Endothelial cell of umbilical vein (primary cell): ENCODE results near the gene EBF4. TPM values are rescaled to one million over a fixed set of nuclear protein-coding genes. Genes with fewer than 3 reads are reported as not detected.

Source experiments
- BruUV-seq: library from RNA; stranded (reverse); fragments of 400-500 nt; replicated peaks from 2 replicates; lab custom pipeline; 2021; lab: Mats Ljungman, UMichigan
- CTCF ChIA-PET: fragments of 300-600, 350-600 bp; sonication (Branson Sonifier 250); formaldehyde crosslinking; loops from one replicate; lab custom pipeline; 2021; ENCODE audit warnings: antibody characterized with exemption, inconsistent platforms; lab: Charles Lee
- POLR2A ChIA-PET: fragments of 300-600, 350-600 bp; sonication (Branson Sonifier 250); formaldehyde crosslinking; loops from one replicate; lab custom pipeline; 2021; ENCODE audit warnings: antibody characterized with exemption, inconsistent platforms; lab: Charles Lee
- DNase-seq: peaks from one replicate; pipeline ENCODE4 v3.0.0-alpha.2; 2011; ENCODE audit warnings: low read depth, low spot score
- FAIRE-seq: peaks from 2 replicates; lab custom pipeline; 2011; peaks lifted over from hg19 to GRCh38; lab: Jason Lieb, UNC
- H2AFZ ChIP-seq: 2 replicates; pipeline ENCODE4 v1.6.0; 2012; ENCODE audit warnings: low read depth, low read length, control low read depth, inconsistent platforms
- H3K27ac ChIP-seq: 2 replicates; pipeline ENCODE4 v1.5.1; 2011; ENCODE audit warnings: low read depth, mild to moderate bottlenecking, control low read depth, low read length, moderate library complexity; ENCODE audit not compliant: insufficient read depth
- H3K27me3 ChIP-seq, 2 experiments: 2 replicates each; pipeline versions ENCODE4 v1.6.0 to v1.6.1; 2011; ENCODE audit warnings: low read length in 2 of 2, mixed read lengths in 1 of 2; ENCODE audit not compliant: control insufficient read depth in 2 of 2, insufficient read depth in 2 of 2
- H3K36me3 ChIP-seq, 2 experiments: 2 replicates in 1 of 2; 3 replicates in 1 of 2; pipeline ENCODE4 v1.5.1; 2011; ENCODE audit warnings: low read length in 2 of 2, mild to moderate bottlenecking in 1 of 2, moderate library complexity in 1 of 2; ENCODE audit not compliant: control insufficient read depth in 2 of 2, insufficient read depth in 2 of 2; ENCODE audit errors: extremely low read depth in 1 of 2
- H3K4me1 ChIP-seq: 3 replicates; pipeline ENCODE4 v1.5.1; 2011; ENCODE audit warnings: mild to moderate bottlenecking, low read length; ENCODE audit not compliant: control insufficient read depth, insufficient read depth; ENCODE audit errors: extremely low read depth
- H3K4me2 ChIP-seq: 2 replicates; pipeline ENCODE4 v1.6.1; 2011; ENCODE audit warnings: low read length, control low read depth, mixed read lengths; ENCODE audit not compliant: insufficient read depth
- H3K4me3 ChIP-seq, 3 experiments: fragments of 200-600 bp in 1 of 3; sonication (generic), shearing (Covaris generic) in 1 of 3; replicated peaks in 1 of 3; 2 replicates each; pipeline ENCODE4 v1.5.1; 2011 to 2016; ENCODE audit warnings: control low read depth in 3 of 3, low read length in 3 of 3, mild to moderate bottlenecking in 2 of 3, inconsistent platforms in 1 of 3, low read depth in 1 of 3, moderate library complexity in 1 of 3; ENCODE audit not compliant: insufficient read depth in 1 of 3
- H3K79me2 ChIP-seq: 2 replicates; pipeline ENCODE4 v1.6.0; 2012; ENCODE audit warnings: low read length, inconsistent platforms; ENCODE audit not compliant: control insufficient read depth, insufficient read depth
- H3K9ac ChIP-seq: replicated peaks from 2 replicates; pipeline ENCODE3; 2011; ENCODE audit warnings: low read length, control low read depth; ENCODE audit not compliant: insufficient read depth; ENCODE audit errors: extremely low read depth
- H3K9me1 ChIP-seq: replicated peaks from 3 replicates; pipeline ENCODE4 v1.6.0; 2011; ENCODE audit warnings: mild to moderate bottlenecking, low read length; ENCODE audit not compliant: control insufficient read depth, insufficient read depth; ENCODE audit errors: extremely low read depth
- H3K9me3 ChIP-seq: replicated peaks from 2 replicates; pipeline ENCODE4 v1.5.1; 2012; ENCODE audit warnings: low read length, inconsistent platforms; ENCODE audit not compliant: control insufficient read depth, insufficient read depth
- H4K20me1 ChIP-seq: replicated peaks from 2 replicates; pipeline ENCODE3; 2011; ENCODE audit warnings: mild to moderate bottlenecking, low read length; ENCODE audit not compliant: control insufficient read depth, insufficient read depth; ENCODE audit errors: extremely low read depth
- EZH2 ChIP-seq: IDR thresholded peaks from 2 replicates; pipeline ENCODE4 v1.6.1; 2012; ENCODE audit warnings: borderline replicate concordance, low read depth, mild to moderate bottlenecking, moderate library complexity, low read length, inconsistent platforms; ENCODE audit not compliant: severe bottlenecking
- FOS ChIP-seq: IDR thresholded peaks from 2 replicates; pipeline ENCODE4 v1.6.1; 2011; ENCODE audit warnings: mild to moderate bottlenecking, low read length, moderate library complexity, borderline replicate concordance; ENCODE audit not compliant: insufficient read depth
- GATA2 ChIP-seq: IDR thresholded peaks from 2 replicates; pipeline ENCODE4 v1.7.0; 2011; ENCODE audit warnings: low read depth, mild to moderate bottlenecking, moderate library complexity, mixed read lengths, low read length; ENCODE audit not compliant: insufficient read length, insufficient read depth
- JUN ChIP-seq: IDR thresholded peaks from 2 replicates; pipeline ENCODE4 v1.6.1; 2011; ENCODE audit warnings: borderline replicate concordance, low read depth; ENCODE audit not compliant: insufficient read length, insufficient read depth
- MYC ChIP-seq: IDR thresholded peaks from one replicate; pipeline ENCODE4 v1.6.1; 2011; ENCODE audit warnings: mild to moderate bottlenecking, low read depth, low read length
- POLR2A ChIP-seq: IDR thresholded peaks from 2 replicates; pipeline ENCODE4 v1.6.1; 2012; ENCODE audit warnings: low read depth, mild to moderate bottlenecking, control low read depth, low read length
- POLR2AphosphoS5 ChIP-seq: IDR thresholded peaks from 2 replicates; pipeline ENCODE4 v1.6.1; 2012; ENCODE audit warnings: low read depth, mild to moderate bottlenecking, control low read depth, low read length, moderate library complexity; ENCODE audit not compliant: insufficient read depth
- dilution Hi-C: fragments of 300-500 bp; cut with MboI; formaldehyde crosslinking; loops from one replicate; pipeline ENCODE4 v1.15.0; 2019; ENCODE audit warnings: low sequenced_read_pairs; ENCODE audit not compliant: extremely low pct_ligation_motif_present
- intact Hi-C: fragments of 100-400 bp; cut with micrococcal nuclease; formaldehyde crosslinking; loops from one replicate; pipeline ENCODE4 v1.10.0; 2022
- polyA plus RNA-seq, 4 experiments: library from polyadenylated mRNA; depleted of rRNA in 3 of 4; stranded (reverse) in 3 of 4; unstranded in 1 of 4; fragments of >200 nt; gene quantifications; 2 replicates each; pipeline versions ENCODE4 v1.2.1 to v1.2.3, GENCODE V29; 2011 to 2012; ENCODE audit warnings: missing spikeins in 1 of 4
- total RNA-seq: library from RNA; stranded (reverse); gene quantifications from 2 replicates; pipeline ENCODE4 v1.2.3, GENCODE V29; 2021
- TF ChIP-seq, protein P1 (sequence below): IDR thresholded peaks from 2 replicates; pipeline ENCODE4 v1.6.1; 2011; ENCODE audit not compliant: insufficient read depth, insufficient read length
- TF ChIP-seq, protein P2 (sequence below), 2 donors: IDR thresholded peaks; 1 replicate in 1 of 2; 2 replicates in 1 of 2; pipeline ENCODE4 v1.5.1; 2011; ENCODE audit warnings: low read length in 2 of 2, mild to moderate bottlenecking in 2 of 2, moderate library complexity in 2 of 2, control low read depth in 1 of 2, inconsistent platforms in 1 of 2, low read depth in 1 of 2; ENCODE audit not compliant: insufficient read depth in 1 of 2; ENCODE audit errors: extremely low read depth in 1 of 2

Gene EBF4
- total and polyA plus RNA-seq, 2 donors (not counting 3 experiments of a cell fraction or from before 2014, with no cell fraction given), result 2.7 to 3.4 TPM

DNA sequence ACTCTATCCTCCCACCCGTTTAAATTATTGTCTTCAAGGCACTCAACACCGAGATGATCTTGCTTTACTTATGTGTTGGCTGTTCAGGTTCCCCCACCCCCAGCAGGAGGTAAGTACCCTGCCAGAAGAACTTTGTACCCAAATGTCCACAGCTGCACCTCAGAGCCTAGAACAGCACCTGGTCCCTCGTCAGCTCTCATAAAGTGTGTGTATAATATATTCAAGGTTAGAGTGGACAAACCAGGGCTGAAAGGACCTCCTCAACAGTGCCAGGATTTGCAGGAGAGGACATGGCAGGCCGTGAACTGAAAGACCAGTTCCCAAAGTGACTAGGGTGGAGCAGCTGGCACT is 113.7 kb downstream of the EBF4 start:
- CTCF ChIA-PET, result no interaction called here
- no peaks in the 10 kb centered on the region for H3K9me3 ChIP-seq
- FAIRE-seq (no peak), DNase-seq (no peak)
- no peak overlapping the region for H3K4me3 ChIP-seq
- no peaks in the 10 kb centered on the region for H3K79me2 ChIP-seq
- no peak overlapping the region for H3K4me2 ChIP-seq
- TF ChIP-seq GATA2 (no peak), MYC (no peak), POLR2A (no peak), JUN (no peak), EZH2 (no peak), POLR2AphosphoS5 (no peak), FOS (no peak)
- TF ChIP-seq, protein P1, sequence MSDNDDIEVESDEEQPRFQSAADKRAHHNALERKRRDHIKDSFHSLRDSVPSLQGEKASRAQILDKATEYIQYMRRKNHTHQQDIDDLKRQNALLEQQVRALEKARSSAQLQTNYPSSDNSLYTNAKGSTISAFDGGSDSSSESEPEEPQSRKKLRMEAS, result no peak
- TF ChIP-seq, protein P2, sequence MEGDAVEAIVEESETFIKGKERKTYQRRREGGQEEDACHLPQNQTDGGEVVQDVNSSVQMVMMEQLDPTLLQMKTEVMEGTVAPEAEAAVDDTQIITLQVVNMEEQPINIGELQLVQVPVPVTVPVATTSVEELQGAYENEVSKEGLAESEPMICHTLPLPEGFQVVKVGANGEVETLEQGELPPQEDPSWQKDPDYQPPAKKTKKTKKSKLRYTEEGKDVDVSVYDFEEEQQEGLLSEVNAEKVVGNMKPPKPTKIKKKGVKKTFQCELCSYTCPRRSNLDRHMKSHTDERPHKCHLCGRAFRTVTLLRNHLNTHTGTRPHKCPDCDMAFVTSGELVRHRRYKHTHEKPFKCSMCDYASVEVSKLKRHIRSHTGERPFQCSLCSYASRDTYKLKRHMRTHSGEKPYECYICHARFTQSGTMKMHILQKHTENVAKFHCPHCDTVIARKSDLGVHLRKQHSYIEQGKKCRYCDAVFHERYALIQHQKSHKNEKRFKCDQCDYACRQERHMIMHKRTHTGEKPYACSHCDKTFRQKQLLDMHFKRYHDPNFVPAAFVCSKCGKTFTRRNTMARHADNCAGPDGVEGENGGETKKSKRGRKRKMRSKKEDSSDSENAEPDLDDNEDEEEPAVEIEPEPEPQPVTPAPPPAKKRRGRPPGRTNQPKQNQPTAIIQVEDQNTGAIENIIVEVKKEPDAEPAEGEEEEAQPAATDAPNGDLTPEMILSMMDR (IDR thresholded peaks at IDR 0.05; ENCODE audit: extremely low read depth in 1 of 2, insufficient read depth in 1 of 2, low read depth in 1 of 2, low read length in 2 of 2), result no peak
- POLR2A ChIA-PET, result no interaction called here
- no peaks in the 10 kb centered on the region for H3K9me1 ChIP-seq
- H3K36me3 ChIP-seq, result no peaks in the 10 kb centered on the region
- no peak overlapping the region for H2AFZ ChIP-seq
- no peaks in the 10 kb centered on the region for H4K20me1 ChIP-seq
- H3K27ac ChIP-seq, result no peak overlapping the region
- intact Hi-C loops, result no loop called here
- peaks cover 46 to 67% of the 10 kb centered on the region in 2 experiments for H3K27me3 ChIP-seq
- H3K9ac ChIP-seq, result no peak overlapping the region
- no peaks in the 10 kb centered on the region for H3K4me1 ChIP-seq
- no TSS peak for BruUV-seq
- dilution Hi-C loops, result no loop called here
